GM12865 (cell line): Measurements from ENCODE around the gene NCOA3.

Experiments used
- DNase-seq: peaks from one replicate; pipeline ENCODE4 v3.0.0; 2010; ENCODE audit warnings: low read depth
- H3K4me3 ChIP-seq: 2 replicates; pipeline ENCODE4 v1.5.1; 2011; ENCODE audit warnings: mild to moderate bottlenecking, low read depth, low read length, control low read depth
- CTCF ChIP-seq: IDR thresholded peaks from 2 replicates; pipeline ENCODE4 v1.5.1; 2011; ENCODE audit warnings: low read length, control low read depth, low read depth, inconsistent platforms; ENCODE audit not compliant: insufficient read depth; ENCODE audit errors: missing control alignments

NCOA3 gene

GRCh38 chr20:47677635-47678453 lies 176.2 kb downstream of the NCOA3 start:
- no peak overlapping the region for H3K4me3 ChIP-seq
- peak; percentile 94 for TF ChIP-seq CTCF
- DNase-seq, result peak; percentile 76

GRCh38 chr20:47678536-47678935 lies 176.8 kb downstream of the NCOA3 start:
- H3K4me3 ChIP-seq, result no peak overlapping the region
- no peak for DNase-seq
- no peak for TF ChIP-seq CTCF

- no peak overlapping the region for H3K4me3 ChIP-seq
- TF ChIP-seq CTCF, result no peak
- DNase-seq, result no peak
Observed at GRCh38 chr20:47679462-47679861, 177.8 kb downstream of the NCOA3 start.

- peak; percentile 73 for DNase-seq
- H3K4me3 ChIP-seq, result no peak overlapping the region
- TF ChIP-seq CTCF, result no peak
Observed at GRCh38 chr20:47680804-47681529, 179.3 kb downstream of the NCOA3 start.

- TF ChIP-seq CTCF, result no peak
- DNase-seq, result no peak
- H3K4me3 ChIP-seq, result no peak overlapping the region
Observed at GRCh38 chr20:47682028-47682783, 180.5 kb downstream of the NCOA3 start.

- DNase-seq, result no peak
- no peak overlapping the region for H3K4me3 ChIP-seq
- TF ChIP-seq CTCF, result no peak
Observed at GRCh38 chr20:47682916-47683315, 181.2 kb downstream of the NCOA3 start.
